SK-N-SH treated with all-trans-retinoic acid at 6 μM for 48 hours (cell line): ENCODE results near the gene PARD3B.
A peak's percentile ranks its signal among the peaks of the same experiment; 100 is the strongest.

Experiments used
- ATAC-seq: fragments of 200-7000 bp; cut with Tn5 transposase; 3 replicates; pipeline ENCODE4 v1.9.1; 2020; ENCODE audit warnings: mild to moderate bottlenecking, moderate library complexity
- ARNTL ChIP-seq: fragments of 450-650 bp; formaldehyde crosslinking; IDR thresholded peaks from 2 replicates; pipeline ENCODE4 v1.5.0; 2020; ENCODE audit warnings: low read depth, mild to moderate bottlenecking, moderate library complexity, borderline replicate concordance
- CREB5 ChIP-seq: fragments of 250-450 bp; sonication (Bioruptor Pico); IDR thresholded peaks from 2 replicates; pipeline ENCODE4 v1.5.1; 2020; ENCODE audit warnings: low read depth, mild to moderate bottlenecking, moderate library complexity
- CSDC2 ChIP-seq: fragments of 250-450 bp; sonication (Bioruptor Pico); IDR thresholded peaks from 2 replicates; pipeline ENCODE4 v1.5.0; 2020; ENCODE audit warnings: mild to moderate bottlenecking, moderate library complexity
- GLIS3 ChIP-seq: fragments of 250-450 bp; sonication (Bioruptor Pico); IDR thresholded peaks from 2 replicates; pipeline ENCODE4 v1.5.0; 2020; ENCODE audit warnings: mild to moderate bottlenecking, moderate library complexity
- ISL1 ChIP-seq: fragments of 250-450 bp; sonication (Bioruptor Pico); IDR thresholded peaks from 2 replicates; pipeline ENCODE4 v2.1.2; 2022; ENCODE audit warnings: mild to moderate bottlenecking, moderate library complexity
- OSR1 ChIP-seq: fragments of 250-450 bp; sonication (Bioruptor Pico); IDR thresholded peaks from 2 replicates; pipeline ENCODE4 v1.8.0; 2022; ENCODE audit warnings: moderate library complexity, mild to moderate bottlenecking, inconsistent platforms
- PATZ1 ChIP-seq: fragments of 250-450 bp; sonication (Bioruptor Pico); IDR thresholded peaks from 2 replicates; pipeline ENCODE4 v1.8.0; 2020; ENCODE audit warnings: mild to moderate bottlenecking, moderate library complexity, borderline replicate concordance
- PPARA ChIP-seq: fragments of 250-450 bp; sonication (Bioruptor Pico); IDR thresholded peaks from 2 replicates; pipeline ENCODE4 v1.5.0; 2020; ENCODE audit warnings: mild to moderate bottlenecking, borderline replicate concordance
- SNAI2 ChIP-seq: fragments of 250-450 bp; sonication (Bioruptor Pico); IDR thresholded peaks from 2 replicates; pipeline ENCODE4 v1.5.0; 2020; ENCODE audit warnings: mild to moderate bottlenecking, moderate library complexity
- TCF4 ChIP-seq: fragments of 250-450 bp; sonication (Bioruptor Pico); IDR thresholded peaks from 2 replicates; pipeline ENCODE4 v1.8.0; 2021; ENCODE audit warnings: mild to moderate bottlenecking, moderate library complexity, borderline replicate concordance
- TSHZ2 ChIP-seq: fragments of 250-450 bp; sonication (Bioruptor Pico); IDR thresholded peaks from 2 replicates; pipeline ENCODE4 v1.5.0; 2020; ENCODE audit warnings: mild to moderate bottlenecking, moderate library complexity
- ZC3H10 ChIP-seq: fragments of 250-450 bp; sonication (Bioruptor Pico); IDR thresholded peaks from 2 replicates; pipeline ENCODE4 v1.5.1; 2021; ENCODE audit warnings: mild to moderate bottlenecking, moderate library complexity
- ZFP3 ChIP-seq: fragments of 250-450 bp; sonication (Bioruptor Pico); IDR thresholded peaks from 2 replicates; pipeline ENCODE4 v1.5.0; 2020; ENCODE audit warnings: mild to moderate bottlenecking, moderate library complexity
- ZNF565 ChIP-seq: fragments of 450-650 bp; formaldehyde crosslinking; conservative IDR thresholded peaks from 2 replicates; pipeline ENCODE4 v1.5.0; 2020; ENCODE audit warnings: low read depth, mild to moderate bottlenecking, moderate library complexity
- ZNF70 ChIP-seq: fragments of 450-650 bp; formaldehyde crosslinking; IDR thresholded peaks from 2 replicates; pipeline ENCODE4 v1.5.0; 2020; ENCODE audit warnings: mild to moderate bottlenecking, moderate library complexity
- ZNF8 ChIP-seq: fragments of 450-650 bp; formaldehyde crosslinking; IDR thresholded peaks from 2 replicates; pipeline ENCODE4 v1.5.0; 2020; ENCODE audit warnings: mild to moderate bottlenecking, moderate library complexity
- TF ChIP-seq, protein P1 (sequence below): fragments of 250-450 bp; sonication (Bioruptor Pico); IDR thresholded peaks from 2 replicates; pipeline ENCODE4 v1.5.1; 2021; ENCODE audit warnings: mild to moderate bottlenecking, moderate library complexity
- TF ChIP-seq, protein P2 (sequence below): fragments of 250-450 bp; sonication (Bioruptor Pico); IDR thresholded peaks from 2 replicates; pipeline ENCODE4 v1.8.0; 2021; ENCODE audit warnings: low read depth, mild to moderate bottlenecking, moderate library complexity, borderline replicate concordance

The PARD3B gene

DNA sequence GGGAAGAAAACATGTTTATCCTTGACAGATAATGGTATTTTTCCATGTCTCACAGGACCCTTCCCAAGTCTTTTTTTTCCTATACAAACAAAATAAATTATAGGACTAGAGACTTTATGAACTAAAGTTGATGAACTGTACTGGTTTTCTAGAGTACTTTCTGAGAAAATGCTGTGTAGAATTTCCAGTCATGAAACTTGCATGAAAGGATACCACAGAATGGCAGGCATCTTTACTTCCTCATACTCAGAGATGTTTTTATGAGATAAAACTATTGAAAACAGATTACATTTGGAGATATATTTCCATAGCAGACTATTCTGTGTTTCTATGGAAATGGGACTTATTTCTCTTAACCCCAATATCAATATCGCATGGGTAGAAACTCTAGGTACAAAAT lies 403.5 kb downstream of the PARD3B start (continued):
- TF ChIP-seq PATZ1 (CRISPR knock-in tag), result no peak
- no peak for TF ChIP-seq ZNF70 (CRISPR knock-in tag)
- no peak for TF ChIP-seq TCF4 (CRISPR knock-in tag)
- TF ChIP-seq, protein P1, sequence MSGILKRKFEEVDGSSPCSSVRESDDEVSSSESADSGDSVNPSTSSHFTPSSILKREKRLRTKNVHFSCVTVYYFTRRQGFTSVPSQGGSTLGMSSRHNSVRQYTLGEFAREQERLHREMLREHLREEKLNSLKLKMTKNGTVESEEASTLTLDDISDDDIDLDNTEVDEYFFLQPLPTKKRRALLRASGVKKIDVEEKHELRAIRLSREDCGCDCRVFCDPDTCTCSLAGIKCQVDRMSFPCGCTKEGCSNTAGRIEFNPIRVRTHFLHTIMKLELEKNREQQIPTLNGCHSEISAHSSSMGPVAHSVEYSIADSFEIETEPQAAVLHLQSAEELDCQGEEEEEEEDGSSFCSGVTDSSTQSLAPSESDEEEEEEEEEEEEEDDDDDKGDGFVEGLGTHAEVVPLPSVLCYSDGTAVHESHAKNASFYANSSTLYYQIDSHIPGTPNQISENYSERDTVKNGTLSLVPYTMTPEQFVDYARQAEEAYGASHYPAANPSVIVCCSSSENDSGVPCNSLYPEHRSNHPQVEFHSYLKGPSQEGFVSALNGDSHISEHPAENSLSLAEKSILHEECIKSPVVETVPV (CRISPR knock-in tag), result no peak
- TF ChIP-seq CSDC2, result no peak
- no peak for TF ChIP-seq PPARA (CRISPR knock-in tag)

- ATAC-seq, result peak; percentile 38; the same call in 2 of the 3 replicates
- TF ChIP-seq ZFP3 (CRISPR knock-in tag) (no peak), ZC3H10 (CRISPR knock-in tag) (no peak), ZNF8 (no peak), TSHZ2 (CRISPR knock-in tag) (no peak), OSR1 (CRISPR knock-in tag) (no peak), GLIS3 (CRISPR knock-in tag) (no peak), CSDC2 (no peak), PATZ1 (CRISPR knock-in tag) (no peak)
- TF ChIP-seq, protein P1 (CRISPR knock-in tag), result no peak
- TF ChIP-seq, protein P2, sequence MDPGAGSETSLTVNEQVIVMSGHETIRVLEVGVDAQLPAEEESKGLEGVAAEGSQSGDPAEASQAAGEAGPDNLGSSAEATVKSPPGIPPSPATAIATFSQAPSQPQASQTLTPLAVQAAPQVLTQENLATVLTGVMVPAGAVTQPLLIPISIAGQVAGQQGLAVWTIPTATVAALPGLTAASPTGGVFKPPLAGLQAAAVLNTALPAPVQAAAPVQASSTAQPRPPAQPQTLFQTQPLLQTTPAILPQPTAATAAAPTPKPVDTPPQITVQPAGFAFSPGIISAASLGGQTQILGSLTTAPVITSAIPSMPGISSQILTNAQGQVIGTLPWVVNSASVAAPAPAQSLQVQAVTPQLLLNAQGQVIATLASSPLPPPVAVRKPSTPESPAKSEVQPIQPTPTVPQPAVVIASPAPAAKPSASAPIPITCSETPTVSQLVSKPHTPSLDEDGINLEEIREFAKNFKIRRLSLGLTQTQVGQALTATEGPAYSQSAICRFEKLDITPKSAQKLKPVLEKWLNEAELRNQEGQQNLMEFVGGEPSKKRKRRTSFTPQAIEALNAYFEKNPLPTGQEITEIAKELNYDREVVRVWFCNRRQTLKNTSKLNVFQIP, result no peak
Measured at GRCh38 chr2:204950695-204951346, 405.5 kb downstream of the PARD3B start.

GRCh38 chr2:204958371-204958770 lies 413.1 kb downstream of the PARD3B start:
- no peak for ATAC-seq
- no peak for TF ChIP-seq OSR1 (CRISPR knock-in tag)
- no peak for TF ChIP-seq ZC3H10 (CRISPR knock-in tag)
- no peak for TF ChIP-seq PATZ1 (CRISPR knock-in tag)
- no peak for TF ChIP-seq SNAI2 (CRISPR knock-in tag)
- TF ChIP-seq ZFP3 (CRISPR knock-in tag), result no peak
- TF ChIP-seq, protein P1 (CRISPR knock-in tag), result no peak
- TF ChIP-seq ARNTL, result no peak
- no peak for TF ChIP-seq ZNF8
- no peak for TF ChIP-seq CSDC2
- no peak for TF ChIP-seq PPARA (CRISPR knock-in tag)
- TF ChIP-seq ZNF565 (CRISPR knock-in tag), result no peak
- no peak for TF ChIP-seq ISL1
- no peak for TF ChIP-seq CREB5
